Measurements from ENCODE around the gene CA4.

Gene CA4

GRCh38 chr17:60153606-60154390 lies 4.0 kb downstream of the CA4 start:
- DNase-seq (ENCODE audit: extremely low spot score, insufficient read length, low read depth): no peak
- FAIRE-seq: no peak

- DNase-seq (ENCODE audit: extremely low spot score, insufficient read length, low read depth): no peak
- no peak for FAIRE-seq
Observed at GRCh38 chr17:60154616-60155426, 5.0 kb downstream of the CA4 start.

- no peak for DNase-seq (ENCODE audit: extremely low spot score, insufficient read length, low read depth)
- FAIRE-seq: no peak
Observed at GRCh38 chr17:60155427-60155814, 5.6 kb downstream of the CA4 start.

DNA sequence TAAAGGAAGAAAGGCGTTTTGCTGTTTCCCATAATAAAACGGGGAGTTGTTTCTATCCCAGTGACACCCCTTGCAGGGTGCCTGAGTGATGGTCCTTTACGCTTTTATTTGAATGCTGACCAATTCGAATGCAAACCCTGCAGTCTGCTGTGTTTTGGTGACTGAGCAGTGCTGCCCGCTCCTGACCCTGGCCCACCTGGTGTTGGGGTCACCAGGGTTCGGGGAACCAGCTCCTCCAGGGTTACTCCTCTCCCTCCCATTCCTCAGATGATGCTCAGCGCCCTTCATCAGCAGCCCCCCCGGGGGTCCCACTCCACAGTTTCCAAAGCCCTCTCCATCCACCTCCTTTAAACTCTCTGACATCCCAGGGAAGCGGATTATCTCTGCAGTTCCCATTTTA lies 6.0 kb downstream of the CA4 start:
- no peak for DNase-seq (ENCODE audit: extremely low spot score, insufficient read length, low read depth)
- FAIRE-seq: no peak

- DNase-seq (ENCODE audit: extremely low spot score, insufficient read length, low read depth): no peak
- no peak for FAIRE-seq
Observed at GRCh38 chr17:60156746-60157145, 7.0 kb downstream of the CA4 start.

DNA sequence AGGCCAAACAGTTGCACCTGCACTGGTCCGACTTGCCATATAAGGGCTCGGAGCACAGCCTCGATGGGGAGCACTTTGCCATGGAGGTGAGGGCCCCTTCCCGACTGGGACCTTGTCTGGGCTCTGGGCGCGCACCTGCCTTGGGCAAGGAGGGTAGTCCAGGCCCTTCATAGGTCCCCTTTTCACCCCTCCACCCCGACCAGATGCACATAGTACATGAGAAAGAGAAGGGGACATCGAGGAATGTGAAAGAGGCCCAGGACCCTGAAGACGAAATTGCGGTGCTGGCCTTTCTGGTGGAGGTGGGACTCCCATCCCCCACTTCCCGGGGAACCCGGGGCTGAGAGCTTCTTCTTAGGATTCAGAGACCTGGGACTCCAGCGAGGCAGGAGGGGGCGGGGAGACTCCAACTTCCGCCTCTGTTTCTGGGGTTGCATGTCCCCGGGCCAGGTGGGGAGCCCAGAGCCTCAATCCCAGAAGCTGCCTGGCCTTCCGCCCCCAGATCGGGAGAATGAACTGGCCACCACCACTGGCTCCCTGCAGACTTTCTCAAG lies 7.8 kb downstream of the CA4 start:
- no peak for FAIRE-seq
- DNase-seq (ENCODE audit: extremely low spot score, insufficient read length, low read depth): no peak

DNA sequence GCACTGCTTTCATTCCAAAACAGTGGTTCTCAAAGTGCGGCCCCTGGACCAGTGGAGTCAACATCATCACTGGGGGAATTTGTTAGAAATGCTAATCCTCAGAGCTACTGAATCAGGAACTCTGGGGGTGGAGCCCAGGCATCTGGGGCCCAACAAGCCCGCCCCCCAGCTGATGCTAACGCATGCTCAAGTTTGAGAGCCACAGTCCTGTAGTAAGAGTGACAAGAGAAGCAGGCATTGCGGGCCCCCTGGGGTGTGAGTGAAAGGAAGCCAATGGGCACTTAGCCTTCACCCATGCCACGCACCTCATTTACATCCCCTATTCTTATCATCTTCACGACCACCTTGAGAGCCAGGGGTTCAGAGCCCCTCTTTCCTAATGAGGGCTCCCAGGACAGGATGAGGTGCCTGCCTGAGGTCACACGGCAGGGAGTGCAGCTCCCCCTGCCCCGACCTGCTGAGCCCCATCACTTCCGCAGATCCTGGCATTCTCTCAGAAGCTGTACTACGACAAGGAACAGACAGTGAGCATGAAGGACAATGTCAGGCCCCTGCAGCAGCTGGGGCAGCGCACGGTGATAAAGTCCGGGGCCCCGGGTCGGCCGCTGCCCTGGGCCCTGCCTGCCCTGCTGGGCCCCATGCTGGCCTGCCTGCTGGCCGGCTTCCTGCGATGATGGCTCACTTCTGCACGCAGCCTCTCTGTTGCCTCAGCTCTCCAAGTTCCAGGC lies 9.1 kb downstream of the CA4 start:
- no peak for FAIRE-seq
- DNase-seq (ENCODE audit: extremely low spot score, insufficient read length, low read depth): no peak

GRCh38 chr17:60159479-60159866 lies 9.7 kb downstream of the CA4 start:
- DNase-seq (ENCODE audit: extremely low spot score, insufficient read length, low read depth) (no peak), FAIRE-seq (no peak)

DNA sequence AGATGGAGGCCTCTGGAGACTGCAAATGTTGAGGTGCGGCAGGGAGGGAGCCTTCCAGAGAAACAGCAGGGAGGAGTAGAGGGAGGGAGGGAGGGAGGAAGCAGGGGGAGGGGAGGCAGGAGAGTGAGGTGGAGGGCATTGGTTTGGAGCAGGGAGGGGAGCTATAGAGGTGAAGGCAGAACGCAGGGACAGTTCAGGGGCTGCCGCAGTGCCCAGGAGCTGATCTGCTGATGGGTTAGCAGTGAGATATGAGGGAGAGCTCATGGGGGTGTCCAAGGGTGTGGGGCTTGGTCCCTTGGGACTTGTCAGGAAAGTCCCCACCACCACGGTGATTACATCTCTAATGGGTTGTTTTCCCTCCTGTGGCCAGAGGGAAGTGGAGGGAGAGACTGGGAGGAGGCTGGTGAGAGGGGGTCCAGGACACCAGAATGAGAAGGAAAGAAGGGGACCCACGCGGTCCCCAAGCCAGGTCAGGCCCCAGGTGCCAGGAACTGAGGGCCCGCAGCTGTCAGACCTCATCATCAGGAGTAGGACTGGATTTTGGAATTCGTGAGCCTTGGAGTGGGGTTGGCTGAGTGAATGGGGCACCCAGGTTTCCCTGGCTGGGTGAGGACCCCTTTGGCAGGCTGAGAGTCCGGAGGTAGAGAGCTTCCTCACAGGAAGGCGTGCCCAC lies 11.2 kb downstream of the CA4 start:
- DNase-seq (ENCODE audit: extremely low spot score, insufficient read length, low read depth) (no peak), FAIRE-seq (no peak)

DNA sequence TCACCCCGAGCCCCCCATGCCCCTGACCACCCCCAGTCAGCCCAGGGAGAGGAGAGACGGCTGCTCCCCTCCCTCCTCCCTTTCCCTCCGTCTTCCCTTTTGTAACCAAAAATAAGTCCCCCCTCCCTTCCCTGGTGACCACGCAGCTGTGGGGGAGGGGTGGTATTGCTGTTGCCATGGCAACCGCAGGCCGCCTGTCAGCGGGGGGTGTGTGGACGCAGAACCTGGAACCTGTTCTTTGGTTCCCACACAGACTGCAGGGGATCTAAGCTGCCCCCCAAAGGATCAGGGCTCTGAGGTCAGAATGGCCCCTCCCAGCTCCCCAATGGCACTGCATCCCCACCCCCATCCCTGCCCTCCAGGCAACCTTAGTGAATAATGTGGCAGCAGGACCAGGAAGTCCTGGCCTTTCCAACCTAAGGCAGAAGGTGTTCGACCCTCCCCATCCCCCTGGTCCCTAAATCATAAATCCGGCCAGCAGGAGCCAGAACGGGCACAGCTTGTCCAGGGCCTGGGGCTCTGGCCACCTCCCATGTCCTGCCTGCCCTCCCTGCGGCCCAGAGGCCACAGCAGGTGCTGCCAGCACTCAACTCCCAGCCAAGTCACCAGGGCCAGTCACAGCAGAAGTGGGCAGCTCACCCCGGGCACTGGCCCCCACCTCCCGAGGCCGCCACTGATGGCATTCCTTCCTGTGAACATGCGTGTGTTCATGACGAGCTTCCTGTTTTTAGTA lies 12.0 kb downstream of the CA4 start:
- no peak for DNase-seq (ENCODE audit: extremely low spot score, insufficient read length, low read depth)

GRCh38 chr17:60163108-60163784 lies 13.5 kb downstream of the CA4 start:
- FAIRE-seq: no peak
- DNase-seq (ENCODE audit: extremely low spot score, insufficient read length, low read depth): no peak

More for the DNA sequence above, 12.0 kb downstream of the CA4 start:
- FAIRE-seq: no peak

GRCh38 chr17:60164164-60164563 lies 14.4 kb downstream of the CA4 start:
- no peak for DNase-seq (ENCODE audit: extremely low spot score, insufficient read length, low read depth)
- no peak for FAIRE-seq

DNA sequence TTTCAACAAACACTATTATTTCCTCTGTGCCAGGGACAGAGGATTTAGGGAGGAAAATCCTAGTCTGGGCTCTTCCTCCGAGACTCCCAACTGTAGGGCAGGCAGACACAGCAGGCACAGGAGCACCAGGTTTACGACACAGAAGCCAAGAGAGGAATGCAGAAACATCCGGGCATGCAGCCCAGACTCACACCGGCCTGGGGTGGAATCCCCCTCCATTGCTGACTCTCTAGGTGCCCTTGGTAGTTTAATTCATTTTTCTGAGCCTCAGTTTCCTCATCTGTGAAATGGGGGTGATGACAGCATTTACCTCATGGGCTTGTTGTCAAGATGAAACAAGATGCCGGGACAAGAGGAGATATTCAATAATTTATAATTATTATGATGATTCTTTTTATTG lies 14.9 kb downstream of the CA4 start:
- no peak for DNase-seq (ENCODE audit: extremely low spot score, insufficient read length, low read depth)
- FAIRE-seq: no peak

DNA sequence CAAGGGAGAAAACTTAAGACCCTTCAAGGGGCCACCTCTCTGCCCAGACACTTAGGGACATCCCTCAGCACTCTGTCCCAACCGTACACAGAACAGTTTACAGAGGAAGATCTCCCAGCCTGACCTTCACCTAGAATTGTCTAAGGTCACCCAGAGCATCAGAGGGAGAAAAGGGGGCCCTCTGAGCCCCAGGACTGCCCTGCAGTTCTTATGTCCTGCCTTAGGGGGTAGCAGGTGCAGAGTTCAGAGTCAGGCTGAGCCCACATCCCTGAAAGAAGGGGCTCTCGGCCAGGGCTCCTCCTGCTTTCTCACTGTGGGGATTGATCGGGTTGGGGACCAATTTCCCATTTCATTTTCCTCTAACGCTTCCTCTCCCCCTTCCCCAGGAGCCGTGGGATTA lies 15.4 kb downstream of the CA4 start:
- DNase-seq (ENCODE audit: extremely low spot score, insufficient read length, low read depth): no peak
- FAIRE-seq: no peak

- FAIRE-seq: peak; percentile 80
Observed at GRCh38 chr17:60165971-60166370, 16.2 kb downstream of the CA4 start.

DNA sequence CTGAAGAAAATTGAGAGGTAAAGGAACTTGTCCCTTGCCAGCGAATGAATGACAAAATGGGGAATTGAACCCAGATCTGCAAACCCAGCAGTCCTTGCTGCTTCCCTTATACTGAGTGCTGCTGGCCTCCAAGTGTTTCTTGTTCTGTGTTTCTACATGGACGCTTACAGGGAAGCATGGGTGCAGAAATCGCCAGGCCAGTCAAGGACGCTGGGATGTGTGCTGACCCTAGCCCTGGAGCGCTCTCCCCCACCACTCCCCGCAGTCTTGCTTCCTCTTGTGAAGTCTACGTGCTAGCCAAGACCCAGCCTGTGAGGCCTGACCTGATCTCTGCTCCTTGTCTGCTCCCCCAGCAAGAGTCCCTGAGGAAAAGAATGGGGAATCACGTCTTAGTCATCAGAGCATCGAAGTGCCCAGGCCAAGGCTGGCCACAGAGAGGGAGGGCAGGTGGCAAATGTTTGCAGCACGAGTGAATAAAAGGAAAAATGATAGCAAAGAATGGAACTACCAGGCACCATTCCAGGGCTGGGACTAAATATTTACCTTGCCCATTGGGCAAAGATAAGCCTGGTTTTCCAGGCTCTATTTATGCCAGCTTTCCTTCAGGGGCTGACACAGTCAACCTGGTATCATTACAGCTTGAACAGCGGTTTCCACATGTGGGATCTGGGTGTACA lies 17.4 kb downstream of the CA4 start:
- DNase-seq (ENCODE audit: extremely low spot score, insufficient read length, low read depth): no peak
- no peak for FAIRE-seq

More at GRCh38 chr17:60165971-60166370, 16.2 kb downstream of the CA4 start:
- DNase-seq (ENCODE audit: extremely low spot score, insufficient read length, low read depth): no peak

DNA sequence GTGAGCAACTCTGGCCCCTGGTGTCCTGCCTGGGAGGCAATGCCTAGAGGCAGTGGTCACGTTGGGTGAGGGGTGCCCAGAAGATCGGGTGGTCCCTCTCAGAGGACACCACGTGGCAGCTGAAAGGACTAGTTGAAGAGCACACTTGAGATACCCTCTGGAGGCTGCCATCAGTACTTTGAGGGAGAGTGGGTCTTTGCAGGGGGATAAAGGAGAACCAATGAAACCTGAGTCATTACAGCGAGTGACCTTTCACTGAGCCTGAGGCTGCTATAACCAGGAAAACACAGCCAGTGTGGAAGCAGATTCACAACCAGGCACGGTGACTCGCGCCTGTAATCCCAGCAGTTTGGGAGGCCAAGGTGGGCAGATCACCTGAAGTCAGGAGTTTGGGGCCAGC lies 18.9 kb downstream of the CA4 start:
- DNase-seq (ENCODE audit: extremely low spot score, insufficient read length, low read depth) (no peak), FAIRE-seq (no peak)

Measured in GM18507 (cell line).